ENCODE measurements around the gene ANKRD11.
"Not testable (repeated sequence)": the region's sequence is repeated elsewhere in the genome, so short reads cannot be mapped to it uniquely, and the experiment has no call there.

Gene ANKRD11

GRCh38 chr16:89362540-89363223 lies 127.7 kb downstream of the ANKRD11 start:
- DNase-seq, result not testable (repeated sequence)

- DNase-seq, result peak; percentile 65 to 70 (median 68)
Observed at GRCh38 chr16:89361751-89362539, 128.4 kb downstream of the ANKRD11 start.

- peak; percentile 64 to 76 (median 75) for DNase-seq
Observed at GRCh38 chr16:89360760-89361435, 129.5 kb downstream of the ANKRD11 start.

GRCh38 chr16:89359264-89360147 lies 130.9 kb downstream of the ANKRD11 start:
- DNase-seq, result no peak

- DNase-seq, result peak in 2 of 3 donors; percentile 28 to 31
Observed at GRCh38 chr16:89358030-89359005, 132.0 kb downstream of the ANKRD11 start.

GRCh38 chr16:89357055-89357816 lies 133.1 kb downstream of the ANKRD11 start:
- DNase-seq, result peak; percentile 75 to 77 (median 77)

GRCh38 chr16:89355686-89356085 lies 134.7 kb downstream of the ANKRD11 start:
- no peak for DNase-seq

- DNase-seq, result no peak
Observed at GRCh38 chr16:89355007-89355406, 135.4 kb downstream of the ANKRD11 start.

GRCh38 chr16:89354325-89354724 lies 136.0 kb downstream of the ANKRD11 start:
- no peak for DNase-seq

- no peak for DNase-seq
Observed at GRCh38 chr16:89352091-89352681, 138.2 kb downstream of the ANKRD11 start.

GRCh38 chr16:89351645-89352044 lies 138.7 kb downstream of the ANKRD11 start:
- no peak for DNase-seq

- no peak for DNase-seq
Observed at GRCh38 chr16:89350701-89351380, 139.5 kb downstream of the ANKRD11 start.

- DNase-seq, result no peak
Observed at GRCh38 chr16:89349947-89350633, 140.3 kb downstream of the ANKRD11 start.

- peak in 1 of 3 donors; percentile 36 for DNase-seq
Observed at GRCh38 chr16:89347807-89348206, 142.6 kb downstream of the ANKRD11 start.

GRCh38 chr16:89346869-89347268 lies 143.5 kb downstream of the ANKRD11 start:
- no peak for DNase-seq

- DNase-seq, result no peak
Observed at GRCh38 chr16:89345642-89346150, 144.7 kb downstream of the ANKRD11 start.

- no peak for DNase-seq
Observed at GRCh38 chr16:89344846-89345611, 145.3 kb downstream of the ANKRD11 start.

GRCh38 chr16:89344458-89344834 lies 145.9 kb downstream of the ANKRD11 start:
- no peak for DNase-seq
